SHP77 (cell line): ENCODE measurements around the gene TFAP2E.

Experiments used
- DNase-seq, 2 experiments: peaks; one replicate each; lab custom pipeline; 2025; lab: John Stamatoyannopoulos, UW

TFAP2E gene

GRCh38 chr1:35557118-35557610 is 15.9 kb upstream of the TFAP2E start, which contains the start of gene KIAA0319L:
KIAA0319L (minus strand) TSS chr1:35557403; CDS start chr1:35554491, 2,912 bp downstream.
- peak; percentile 66 to 85 for DNase-seq

- peak; percentile 91 to 97 for DNase-seq
These were observed 15.3 kb upstream of the TFAP2E start, which contains the start of gene NCDN for GRCh38 chr1:35557611-35558373. NCDN (plus strand) TSS chr1:35557799; CDS start chr1:35558191, 392 bp downstream.

- peak in 1 of 2 experiments; percentile 8 for DNase-seq
These were observed 14.5 kb upstream of the TFAP2E start for GRCh38 chr1:35558374-35559316.

- no peak for DNase-seq
These were observed 13.7 kb upstream of the TFAP2E start for GRCh38 chr1:35559317-35559944.

- no peak for DNase-seq
These were observed 12.6 kb upstream of the TFAP2E start for GRCh38 chr1:35560256-35561225.

GRCh38 chr1:35561297-35561971 is 11.7 kb upstream of the TFAP2E start:
- DNase-seq: no peak

GRCh38 chr1:35561972-35562680 is 11.0 kb upstream of the TFAP2E start:
- DNase-seq: no peak

GRCh38 chr1:35563166-35563565 is 9.9 kb upstream of the TFAP2E start:
- DNase-seq: no peak

GRCh38 chr1:35564037-35564883 is 8.9 kb upstream of the TFAP2E start:
- peak; percentile 54 to 63 for DNase-seq

GRCh38 chr1:35564884-35565741 is 8.0 kb upstream of the TFAP2E start:
- no peak for DNase-seq

- no peak for DNase-seq
These were observed 7.4 kb upstream of the TFAP2E start for GRCh38 chr1:35565742-35566133.

- no peak for DNase-seq
These were observed 5.1 kb upstream of the TFAP2E start for GRCh38 chr1:35567947-35568558.

- peak; percentile 38 to 53 for DNase-seq
These were observed 4.1 kb upstream of the TFAP2E start for GRCh38 chr1:35568975-35569395.

- DNase-seq: no peak
These were observed 3.2 kb upstream of the TFAP2E start for GRCh38 chr1:35569936-35570335.

GRCh38 chr1:35570589-35571137 is 2.5 kb upstream of the TFAP2E start:
- DNase-seq: no peak

GRCh38 chr1:35571263-35571662 is 1.9 kb upstream of the TFAP2E start:
- no peak for DNase-seq

- DNase-seq: no peak
These were observed 818 bp upstream of the TFAP2E start for GRCh38 chr1:35572296-35572695.
